ENCODE results near the gene HEG1. TPM values are rescaled to one million over a fixed set of nuclear protein-coding genes. Genes with fewer than 3 reads are reported as not detected.
"Not testable (repeated sequence)": the region's sequence is repeated elsewhere in the genome, so short reads cannot be mapped to it uniquely, and the experiment has no call there.

The HEG1 gene
- polyA plus RNA-seq, result 10 to 100 TPM in 2 of 3 donors, 1 to 10 TPM in 1; 7.0 to 36.6 (median 14.1) TPM

GRCh38 chr3:125055913-125056745 lies at the start of gene HEG1:
HEG1 (minus strand) TSS chr3:125055997; CDS start chr3:125055890, 107 bp downstream.
- 2 to 4% (median 2%) methylated on average over 58 to 67 of the region's 67 CpGs for WGBS, 3 donors
- no peak within 1 kb of the TSS for H3K27ac ChIP-seq (ENCODE audit: low read depth, low read length)

- WGBS, 3 donors, result 78 to 89% (median 83%) methylated on average over 1 of the region's 1 CpG
- H3K27ac ChIP-seq (ENCODE audit: low read depth, low read length), result no peak overlapping the region
Measured at GRCh38 chr3:125105116-125105515, 49.3 kb upstream of the HEG1 start.

GRCh38 chr3:125104639-125105038 lies 48.8 kb upstream of the HEG1 start:
- no peak overlapping the region for H3K27ac ChIP-seq (ENCODE audit: low read depth, low read length)
- WGBS, 3 donors, result 93 to 97% (median 97%) methylated on average over 1 of the region's 1 CpG

GRCh38 chr3:125103406-125103805 lies 47.6 kb upstream of the HEG1 start:
- no peak overlapping the region for H3K27ac ChIP-seq (ENCODE audit: low read depth, low read length)
- 93 to 100% (median 95%) methylated on average over 1 of the region's 1 CpG for WGBS, 3 donors

GRCh38 chr3:125102470-125102869 lies 46.7 kb upstream of the HEG1 start:
- WGBS, 3 donors, result 82 to 88% (median 85%) methylated on average over 6 of the region's 6 CpGs
- H3K27ac ChIP-seq (ENCODE audit: low read depth, low read length), result no peak overlapping the region

- H3K27ac ChIP-seq (ENCODE audit: low read depth, low read length), result no peak overlapping the region
- WGBS, 3 donors, result 77 to 95% (median 82%) methylated on average over 4 of the region's 4 CpGs
Measured at GRCh38 chr3:125098611-125099291, 43.0 kb upstream of the HEG1 start.

GRCh38 chr3:125090649-125091048 lies 34.9 kb upstream of the HEG1 start:
- no peak overlapping the region for H3K27ac ChIP-seq (ENCODE audit: low read depth, low read length)

GRCh38 chr3:125087768-125088391 lies 32.1 kb upstream of the HEG1 start:
- no peak overlapping the region for H3K27ac ChIP-seq (ENCODE audit: low read depth, low read length)
- 73 to 87% (median 77%) methylated on average over 6 of the region's 6 CpGs for WGBS, 3 donors

GRCh38 chr3:125085166-125085565 lies 29.4 kb upstream of the HEG1 start:
- H3K27ac ChIP-seq (ENCODE audit: low read depth, low read length), result no peak overlapping the region

- WGBS, 3 donors, result 77 to 86% (median 83%) methylated on average over 10 of the region's 10 CpGs
- no peak overlapping the region for H3K27ac ChIP-seq (ENCODE audit: low read depth, low read length)
Measured at GRCh38 chr3:125083776-125084175, 28.0 kb upstream of the HEG1 start.

GRCh38 chr3:125082339-125082738 lies 26.5 kb upstream of the HEG1 start:
- H3K27ac ChIP-seq (ENCODE audit: low read depth, low read length), result not testable (repeated sequence)
- 64 to 88% (median 74%) methylated on average over 4 of the region's 4 CpGs for WGBS, 3 donors

GRCh38 chr3:125080077-125080476 lies 24.3 kb upstream of the HEG1 start:
- 86 to 95% (median 89%) methylated on average over 1 of the region's 1 CpG for WGBS, 3 donors

GRCh38 chr3:125079675-125080045 lies 23.9 kb upstream of the HEG1 start:
- WGBS, 3 donors, result 70 to 82% (median 76%) methylated on average over 1 of the region's 1 CpG
- H3K27ac ChIP-seq (ENCODE audit: low read depth, low read length), result no peak overlapping the region

More at GRCh38 chr3:125080077-125080476, 24.3 kb upstream of the HEG1 start:
- no peak overlapping the region for H3K27ac ChIP-seq (ENCODE audit: low read depth, low read length)

- H3K27ac ChIP-seq (ENCODE audit: low read depth, low read length), result no peak overlapping the region
- 82 to 92% (median 84%) methylated on average over 6 of the region's 6 CpGs for WGBS, 3 donors
Measured at GRCh38 chr3:125078951-125079674, 23.3 kb upstream of the HEG1 start.

GRCh38 chr3:125077864-125078263 lies 22.1 kb upstream of the HEG1 start:
- H3K27ac ChIP-seq (ENCODE audit: low read depth, low read length), result no peak overlapping the region
- 92 to 99% (median 93%) methylated on average over 3 of the region's 3 CpGs for WGBS, 3 donors

- 69 to 82% (median 80%) methylated on average over 1 of the region's 1 CpG for WGBS, 3 donors
- H3K27ac ChIP-seq (ENCODE audit: low read depth, low read length), result no peak overlapping the region
Measured at GRCh38 chr3:125076464-125076863, 20.7 kb upstream of the HEG1 start.

GRCh38 chr3:125075738-125076137 lies 19.9 kb upstream of the HEG1 start:
- WGBS, 3 donors, result 55 to 67% (median 63%) methylated on average over 3 of the region's 3 CpGs

GRCh38 chr3:125073390-125073905 lies 17.7 kb upstream of the HEG1 start:
- no peak overlapping the region for H3K27ac ChIP-seq (ENCODE audit: low read depth, low read length)
- 89 to 92% (median 91%) methylated on average over 7 of the region's 7 CpGs for whole genome bisulfite sequencing, 3 donors

More at GRCh38 chr3:125075738-125076137, 19.9 kb upstream of the HEG1 start:
- H3K27ac ChIP-seq (ENCODE audit: low read depth, low read length), result no peak overlapping the region
